ENCODE results near the gene CACNB4. TPM values are rescaled to one million over a fixed set of nuclear protein-coding genes. Genes with fewer than 3 reads are reported as not detected.

CACNB4 gene
- polyA plus RNA-seq, 1 of the 3 experiments (the other 2 are of a cell fraction) = 0.18 TPM

- TF ChIP-seq GATA2 (CRISPR knock-in tag; IDR thresholded peaks at IDR 0.05) (no peak), RFX5 (IDR thresholded peaks at IDR 0.05; ENCODE audit: low read length) (no peak), JUND (IDR thresholded peaks at IDR 0.05) (no peak), USF2 (IDR thresholded peaks at IDR 0.05; ENCODE audit: borderline replicate concordance, low read depth, low read length) (no peak), MEF2A (IDR thresholded peaks at IDR 0.05; ENCODE audit: borderline replicate concordance, low read depth) (no peak)
Observed at GRCh38 chr2:151799886-151800292, 299.0 kb downstream of the CACNB4 start (continued).

DNA sequence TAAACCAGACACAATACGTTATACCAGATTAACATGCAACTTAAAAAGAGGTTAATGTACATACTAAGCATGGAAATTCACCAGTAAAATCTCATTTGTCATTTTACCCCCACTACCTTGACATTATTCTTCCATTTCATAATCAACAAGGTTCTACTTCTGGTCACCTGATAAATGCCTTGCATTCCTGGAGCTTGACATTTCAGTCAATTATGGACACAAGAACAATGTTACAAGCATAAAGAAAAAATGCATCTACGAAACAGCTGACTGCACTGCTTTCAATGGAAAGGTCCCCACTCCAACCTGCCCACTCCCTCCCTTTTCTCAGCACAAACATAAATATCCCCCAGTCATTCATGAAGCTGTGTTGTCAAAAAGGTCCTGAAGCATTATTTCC is 302.1 kb downstream of the CACNB4 start:
- H3K27ac ChIP-seq (ENCODE audit: low read depth in 2 of 2, low read length in 1 of 2) = no peak overlapping the region
- no peak for DNase-seq
- peaks cover 20 to 27% of the 10 kb centered on the region in 2 experiments for H3K36me3 ChIP-seq (replicated peaks in 1 of 2; ENCODE audit: control insufficient read depth in 1 of 2, insufficient read depth in 2 of 2, low read length in 1 of 2)
- H4K20me1 ChIP-seq (ENCODE audit: insufficient read depth) = no peaks in the 10 kb centered on the region
- H3K4me2 ChIP-seq = no peak overlapping the region
- no peak overlapping the region for H3K9ac ChIP-seq
- no peak overlapping the region for H3K4me3 ChIP-seq (ENCODE audit: low read depth in 2 of 2, low read length in 1 of 2)
- POLR2A ChIA-PET = no interaction called here
- CTCF ChIA-PET = no interaction called here
- H2AFZ ChIP-seq (ENCODE audit: low read depth) = no peak overlapping the region
- TF ChIP-seq FOXM1 (IDR thresholded peaks at IDR 0.05; ENCODE audit: low read depth) (no peak), RAD21 (IDR thresholded peaks at IDR 0.05; ENCODE audit: low read length) (no peak), FOSL2 (IDR thresholded peaks at IDR 0.05; ENCODE audit: borderline replicate concordance, low read depth) (no peak), TEAD4 (IDR thresholded peaks at IDR 0.05; ENCODE audit: borderline replicate concordance, insufficient read depth) (no peak), GABPA (IDR thresholded peaks at IDR 0.05; ENCODE audit: low read depth) (no peak), CTCF (IDR thresholded peaks at IDR 0.05) (no peak), EP300 (IDR thresholded peaks at IDR 0.05; ENCODE audit: borderline replicate concordance in 1 of 2, low read depth in 1 of 2, low read length in 1 of 2) (no peak), REST (IDR thresholded peaks at IDR 0.05; ENCODE audit: low read depth, low read length) (no peak)
- H3F3A ChIP-seq (replicated peaks; ENCODE audit: insufficient read depth) = no peaks in the 10 kb centered on the region
- 95% methylated on average over 2 of the region's 2 CpGs for WGBS (ENCODE audit: low lambda C conversion rate)
- no peaks in the 10 kb centered on the region for H3K27me3 ChIP-seq (ENCODE audit: insufficient read depth)
- H3K4me1 ChIP-seq (ENCODE audit: control insufficient read depth in 1 of 2, insufficient read depth in 2 of 2, low read depth in 1 of 2, low read length in 1 of 2) = no peaks in the 10 kb centered on the region
- no peaks in the 10 kb centered on the region for H3K9me3 ChIP-seq
- H3K79me2 ChIP-seq (ENCODE audit: insufficient read depth) = no peaks in the 10 kb centered on the region
- H3K9me2 ChIP-seq = no peaks in the 10 kb centered on the region

Measured in SK-N-SH (cell line).